ENCODE results near the gene SCN9A. TPM values are rescaled to one million over a fixed set of nuclear protein-coding genes. Genes with fewer than 3 reads are reported as not detected.

SCN9A gene
- total and polyA plus RNA-seq, 2 of the 4 experiments (the other 2 are of a cell fraction): 40.1 to 135 TPM

GRCh38 chr2:166344286-166345113, 31.2 kb downstream of the SCN9A start:
- H4K8ac ChIP-seq (ENCODE audit: low read depth in 2 of 2, low read length in 2 of 2): peak overlapping the region in 1 of 2 experiments; percentile 41; a peak in 2 of 4 replicates
- H3K4me3 ChIP-seq (ENCODE audit: insufficient read depth, low read depth, low read length): no peak overlapping the region

More at GRCh38 chr2:166344286-166345113, 31.2 kb downstream of the SCN9A start:
- Histone ChIP-seq H2BK120ac (ENCODE audit: low read depth, low read length) (peak overlapping the region; percentile 74), H3K4ac (ENCODE audit: low read depth, low read length) (peak overlapping the region; percentile 24; the same call in 1 of the 2 replicates), H3K18ac (ENCODE audit: low read depth, low read length) (peak overlapping the region; percentile 49; the same call in 1 of the 2 replicates), H3K36me3 (ENCODE audit: control insufficient read depth, insufficient read depth, low read length) (no peaks in the 10 kb centered on the region), H3K56ac (ENCODE audit: extremely low read depth, insufficient read depth, low read length) (peak overlapping the region; percentile 59), H2AK9ac (replicated peaks; ENCODE audit: low read depth, low read length, poor library complexity) (no peak overlapping the region), H3K27ac (ENCODE audit: insufficient read depth, low read length) (peak overlapping the region; percentile 61; the same call in 1 of the 2 replicates), H4K5ac (ENCODE audit: low read depth, low read length) (peak overlapping the region; percentile 49; the same call in 1 of the 2 replicates), H3K14ac (replicated peaks; ENCODE audit: low read depth, low read length) (peak overlapping the region; percentile 38; the same call in 1 of the 2 replicates), H2AFZ (replicated peaks; ENCODE audit: low read length, poor library complexity) (no peak overlapping the region), H3K23ac (ENCODE audit: low read depth, low read length) (peak overlapping the region; percentile 70; the same call in 1 of the 2 replicates), H3K9ac (ENCODE audit: low read depth, low read length) (no peak overlapping the region), H3K4me1 (ENCODE audit: control insufficient read depth, insufficient read depth, low read length) (no peaks in the 10 kb centered on the region; the same call in 1 of the 2 replicates), H2AK5ac (ENCODE audit: low read depth, low read length) (no peak overlapping the region), H2BK5ac (ENCODE audit: low read depth, low read length, poor library complexity, severe bottlenecking) (peak overlapping the region; percentile 84), H4K20me1 (ENCODE audit: insufficient read depth, low read length) (no peaks in the 10 kb centered on the region), H3K9me1 (ENCODE audit: insufficient read depth, low read length) (peaks cover 2% of the 10 kb centered on the region; the same call in 1 of the 2 replicates), H3K4me2 (ENCODE audit: low read depth, low read length) (peak overlapping the region; percentile 69; the same call in 1 of the 2 replicates), H3K27me3 (ENCODE audit: control insufficient read depth, insufficient read depth, low read length) (no peaks in the 10 kb centered on the region), H3K9me3 (ENCODE audit: control insufficient read depth, insufficient read depth, low read length) (no peaks in the 10 kb centered on the region), H4K91ac (ENCODE audit: insufficient read depth, low read depth, low read length) (peak overlapping the region; percentile 39; the same call in 1 of the 2 replicates), H3K79me1 (ENCODE audit: low read depth in 1 of 2, low read length in 2 of 2) (peaks cover 9 to 32% of the 10 kb centered on the region in 2 experiments; a peak in 3 of 4 replicates), H2BK20ac (ENCODE audit: low read depth, low read length) (peak overlapping the region; percentile 38; the same call in 1 of the 2 replicates), H2BK15ac (ENCODE audit: low read depth, low read length) (peak overlapping the region; percentile 53; the same call in 1 of the 3 replicates)
- intact Hi-C loops (cut with micrococcal nuclease): no loop called here
- WGBS, 2 experiments (ENCODE audit: extremely low coverage in 2 of 2, insufficient read length in 1 of 2): no CpG with 5 or more reads among the region's 4 CpGs
- no TSS peak for BruUV-seq (replicated peaks)
- in situ Hi-C loops (cut with MboI; ENCODE audit: low sequenced_read_pairs): no loop called here
- ChIA-PET POLR2A (ENCODE audit: unreplicated experiment) (interaction anchor here (0.6 kb wide), 1 partner anchor 105 kb away, joined by 4 read pairs; no protein-coding TSS in a partner anchor), CTCF (interaction anchor here (0.6 to 1.2 kb wide), 2 partner anchors 32 to 134 kb away, joined by 3 to 4 read pairs; partner anchors contain the start of gene SCN9A)
- dilution Hi-C loops (cut with HindIII; ENCODE audit: low sequenced_read_pairs, unreplicated experiment): no loop called here
- DNase-seq: peak; percentile 87
- TF ChIP-seq CHD1 (IDR thresholded peaks at IDR 0.05; ENCODE audit: low read depth, low read length) (no peak), CTCF (conservative IDR thresholded peaks at IDR 0.05; ENCODE audit: low read depth, low read length) (no peak), ELK1 (IDR thresholded peaks at IDR 0.05; ENCODE audit: borderline replicate concordance, low read depth, low read length) (no peak), MAZ (IDR thresholded peaks at IDR 0.05; ENCODE audit: borderline replicate concordance, low read depth, low read length) (no peak), FOS (IDR thresholded peaks at IDR 0.05; ENCODE audit: low read depth, low read length) (no peak), RFX5 (IDR thresholded peaks at IDR 0.05; ENCODE audit: low read depth, low read length) (no peak)
- peak; percentile 85 for ATAC-seq (ENCODE audit: low read depth)
